GM18517 (cell line): ENCODE results near the gene KCNG4.

ENCODE experiments used
- ATAC-seq: cut with Tn5 transposase; IDR thresholded peaks from one replicate; pipeline ENCODE4 v1.9.1; 2021; ENCODE audit warnings: mild to moderate bottlenecking, moderate library complexity; ENCODE audit not compliant: unreplicated experiment

Gene KCNG4

GRCh38 chr16:84266451-84266850 is 26.6 kb upstream of the KCNG4 start:
- ATAC-seq = no peak

GRCh38 chr16:84262939-84263338 is 23.1 kb upstream of the KCNG4 start:
- ATAC-seq = no peak

GRCh38 chr16:84262031-84262430 is 22.2 kb upstream of the KCNG4 start:
- no peak for ATAC-seq

GRCh38 chr16:84260766-84261554 is 21.1 kb upstream of the KCNG4 start:
- ATAC-seq = no peak

GRCh38 chr16:84259691-84260090 is 19.9 kb upstream of the KCNG4 start:
- ATAC-seq = no peak

GRCh38 chr16:84258266-84258665 is 18.5 kb upstream of the KCNG4 start:
- ATAC-seq = no peak

GRCh38 chr16:84255050-84255810 is 15.4 kb upstream of the KCNG4 start:
- ATAC-seq = no peak

GRCh38 chr16:84254062-84254461 is 14.2 kb upstream of the KCNG4 start:
- no peak for ATAC-seq

- no peak for ATAC-seq
Observed at GRCh38 chr16:84253173-84253572, 13.4 kb upstream of the KCNG4 start.

GRCh38 chr16:84252184-84252583 is 12.4 kb upstream of the KCNG4 start:
- no peak for ATAC-seq

GRCh38 chr16:84247844-84248243 is 8.0 kb upstream of the KCNG4 start:
- ATAC-seq = no peak

GRCh38 chr16:84247331-84247730 is 7.5 kb upstream of the KCNG4 start:
- ATAC-seq = no peak

GRCh38 chr16:84246679-84247077 is 6.9 kb upstream of the KCNG4 start:
- ATAC-seq = no peak

GRCh38 chr16:84245956-84246678 is 6.3 kb upstream of the KCNG4 start:
- no peak for ATAC-seq

GRCh38 chr16:84244728-84245127 is 4.9 kb upstream of the KCNG4 start:
- ATAC-seq = no peak

GRCh38 chr16:84243732-84244131 is 3.9 kb upstream of the KCNG4 start:
- ATAC-seq = no peak

GRCh38 chr16:84242839-84243238 is 3.0 kb upstream of the KCNG4 start:
- no peak for ATAC-seq

GRCh38 chr16:84241778-84242177 is 2.0 kb upstream of the KCNG4 start:
- no peak for ATAC-seq

- ATAC-seq = no peak
Observed at GRCh38 chr16:84240455-84240854, 643 bp upstream of the KCNG4 start.

- no peak for ATAC-seq
Observed at GRCh38 chr16:84239141-84239769, 557 bp downstream of the KCNG4 start.
